IMR-90 (cell line): ENCODE measurements around the gene TBC1D22B. TPM values are rescaled to one million over a fixed set of nuclear protein-coding genes. Genes with fewer than 3 reads are reported as not detected.

Source experiments
- ATAC-seq: fragments of 200-7000 bp; cut with Tn5 transposase; 2 replicates; pipeline ENCODE4 v1.9.1; 2020; ENCODE audit warnings: low read depth, mild to moderate bottlenecking, moderate library complexity
- BruUV-seq: library from RNA; stranded (reverse); fragments of 400-500 nt; replicated peaks from 2 replicates; lab custom pipeline; 2021; lab: Mats Ljungman, UMichigan
- CTCF ChIA-PET: fragments of 300-600 bp; formaldehyde crosslinking; extraction: SDS; loops from one replicate; lab custom pipeline; 2021; ENCODE audit warnings: antibody characterized with exemption; lab: Yijun Ruan, JAX
- POLR2A ChIA-PET: fragments of 300-600 bp; sonication (Branson Sonifier 250); formaldehyde crosslinking; loops from one replicate; lab custom pipeline; 2022; ENCODE audit warnings: antibody characterized with exemption; ENCODE audit not compliant: unreplicated experiment; lab: Charles Lee
- DNase-seq: peaks from one replicate; pipeline ENCODE4 v3.0.0; 2013
- H2AFZ ChIP-seq: replicated peaks from 2 replicates; pipeline ENCODE3; 2013; ENCODE audit warnings: low read length, mild to moderate bottlenecking; ENCODE audit not compliant: poor library complexity
- H2AK5ac ChIP-seq: 2 replicates; pipeline ENCODE4 v1.6.1; 2013; ENCODE audit warnings: low read depth, low read length, inconsistent platforms
- H2AK9ac ChIP-seq: replicated peaks from 2 replicates; pipeline ENCODE3; 2013; ENCODE audit warnings: mild to moderate bottlenecking, low read depth, low read length, moderate library complexity; ENCODE audit not compliant: poor library complexity
- H2BK120ac ChIP-seq: 2 replicates; pipeline ENCODE4 v1.6.1; 2013; ENCODE audit warnings: low read depth, low read length, inconsistent platforms
- H2BK15ac ChIP-seq: 3 replicates; pipeline ENCODE4 v1.6.1; 2013; ENCODE audit warnings: low read depth, low read length, inconsistent platforms
- H2BK20ac ChIP-seq: 2 replicates; pipeline ENCODE4 v1.6.1; 2013; ENCODE audit warnings: low read depth, mild to moderate bottlenecking, inconsistent platforms, low read length, moderate library complexity
- H2BK5ac ChIP-seq: 2 replicates; pipeline ENCODE4 v1.6.1; 2013; ENCODE audit warnings: mild to moderate bottlenecking, low read depth, low read length, inconsistent platforms; ENCODE audit not compliant: poor library complexity, severe bottlenecking
- H3K14ac ChIP-seq: replicated peaks from 2 replicates; pipeline ENCODE4 v1.6.1; 2013; ENCODE audit warnings: low read depth, low read length, inconsistent platforms
- H3K18ac ChIP-seq: 2 replicates; pipeline ENCODE4 v1.6.1; 2013; ENCODE audit warnings: low read depth, low read length, control low read depth
- H3K23ac ChIP-seq: 2 replicates; pipeline ENCODE4 v1.6.1; 2013; ENCODE audit warnings: low read depth, low read length, inconsistent platforms
- H3K27ac ChIP-seq: 2 replicates; pipeline ENCODE4 v1.5.1; 2013; ENCODE audit warnings: mild to moderate bottlenecking, control low read depth, low read length; ENCODE audit not compliant: insufficient read depth
- H3K27me3 ChIP-seq: 2 replicates; pipeline ENCODE4 v1.6.1; 2013; ENCODE audit warnings: low read length; ENCODE audit not compliant: control insufficient read depth, insufficient read depth
- H3K36me3 ChIP-seq: 2 replicates; pipeline ENCODE4 v1.6.1; 2013; ENCODE audit warnings: low read length, mixed read lengths; ENCODE audit not compliant: control insufficient read depth, insufficient read depth
- H3K4ac ChIP-seq: 2 replicates; pipeline ENCODE4 v1.6.1; 2013; ENCODE audit warnings: low read depth, low read length, inconsistent platforms
- H3K4me1 ChIP-seq: 2 replicates; pipeline ENCODE4 v1.6.1; 2013; ENCODE audit warnings: low read length, mixed read lengths; ENCODE audit not compliant: control insufficient read depth, insufficient read depth
- H3K4me2 ChIP-seq: 2 replicates; pipeline ENCODE4 v1.6.1; 2013; ENCODE audit warnings: low read depth, mild to moderate bottlenecking, control low read depth, low read length, moderate library complexity
- H3K4me3 ChIP-seq: 2 replicates; pipeline ENCODE4 v1.5.1; 2013; ENCODE audit warnings: low read depth, mild to moderate bottlenecking, control low read depth, low read length, moderate library complexity; ENCODE audit not compliant: insufficient read depth
- H3K56ac ChIP-seq: 2 replicates; pipeline ENCODE4 v1.6.1; 2013; ENCODE audit warnings: low read length, inconsistent platforms; ENCODE audit not compliant: insufficient read depth; ENCODE audit errors: extremely low read depth
- H3K79me1 ChIP-seq, 2 experiments: 2 replicates each; pipeline ENCODE4 v1.6.1; 2013; ENCODE audit warnings: low read length in 2 of 2, inconsistent platforms in 1 of 2, low read depth in 1 of 2
- H3K9ac ChIP-seq: 2 replicates; pipeline ENCODE4 v1.6.1; 2013; ENCODE audit warnings: low read depth, low read length, control low read depth
- H3K9me1 ChIP-seq: 2 replicates; pipeline ENCODE4 v1.6.1; 2013; ENCODE audit warnings: low read length, inconsistent platforms; ENCODE audit not compliant: insufficient read depth
- H3K9me3 ChIP-seq: 2 replicates; pipeline ENCODE4 v1.6.1; 2013; ENCODE audit warnings: low read length; ENCODE audit not compliant: control insufficient read depth, insufficient read depth
- H4K20me1 ChIP-seq: 2 replicates; pipeline ENCODE4 v1.6.1; 2013; ENCODE audit warnings: low read length, inconsistent platforms; ENCODE audit not compliant: insufficient read depth
- H4K5ac ChIP-seq: 2 replicates; pipeline ENCODE4 v1.6.1; 2013; ENCODE audit warnings: mild to moderate bottlenecking, low read depth, low read length, control low read depth
- H4K8ac ChIP-seq, 2 experiments: 2 replicates each; pipeline ENCODE4 v1.6.1; 2013; ENCODE audit warnings: low read depth in 2 of 2, low read length in 2 of 2, control low read depth in 1 of 2, inconsistent platforms in 1 of 2
- H4K91ac ChIP-seq: 2 replicates; pipeline ENCODE4 v1.6.1; 2013; ENCODE audit warnings: low read depth, low read length, inconsistent platforms; ENCODE audit not compliant: insufficient read depth
- BHLHE40 ChIP-seq: fragments of 150-350 bp; IDR thresholded peaks from 2 replicates; pipeline ENCODE4 v1.6.1; 2016; ENCODE audit warnings: mild to moderate bottlenecking, low read depth, low read length
- CEBPB ChIP-seq: IDR thresholded peaks from 2 replicates; pipeline ENCODE4 v1.6.1; 2012; ENCODE audit warnings: low read depth, low read length, improper control_type of control experiment
- CHD1 ChIP-seq: IDR thresholded peaks from 2 replicates; pipeline ENCODE4 v1.6.1; 2012; ENCODE audit warnings: low read depth, low read length, improper control_type of control experiment
- FOS ChIP-seq: fragments of 150-350 bp; IDR thresholded peaks from 2 replicates; pipeline ENCODE4 v1.6.1; 2016; ENCODE audit warnings: low read depth, low read length
- MAFK ChIP-seq: IDR thresholded peaks from 2 replicates; pipeline ENCODE4 v1.6.1; 2012; ENCODE audit warnings: low read depth, low read length, improper control_type of control experiment
- MAZ ChIP-seq: IDR thresholded peaks from 2 replicates; pipeline ENCODE4 v1.6.1; 2012; ENCODE audit warnings: low read depth, mild to moderate bottlenecking, low read length, improper control_type of control experiment, moderate library complexity, borderline replicate concordance
- MXI1 ChIP-seq: IDR thresholded peaks from 2 replicates; pipeline ENCODE4 v1.6.1; 2012; ENCODE audit warnings: low read depth, mild to moderate bottlenecking, low read length, moderate library complexity, borderline replicate concordance
- NFE2L2 ChIP-seq: fragments of 150-350 bp; IDR thresholded peaks from 2 replicates; pipeline ENCODE4 v1.6.1; 2016; ENCODE audit warnings: low read depth, mild to moderate bottlenecking, low read length
- POLR2A ChIP-seq: IDR thresholded peaks from 2 replicates; pipeline ENCODE4 v1.6.1; 2012; ENCODE audit warnings: mild to moderate bottlenecking, low read depth, low read length
- RAD21 ChIP-seq: IDR thresholded peaks from 2 replicates; pipeline ENCODE4 v1.6.1; 2012; ENCODE audit warnings: low read length, improper control_type of control experiment
- RCOR1 ChIP-seq: IDR thresholded peaks from 2 replicates; pipeline ENCODE4 v1.6.1; 2012; ENCODE audit warnings: mild to moderate bottlenecking, low read length, improper control_type of control experiment; ENCODE audit not compliant: insufficient replicate concordance
- RFX5 ChIP-seq: IDR thresholded peaks from 2 replicates; pipeline ENCODE4 v1.8.0; 2012; ENCODE audit warnings: low read depth, mild to moderate bottlenecking, low read length, moderate library complexity
- SMC3 ChIP-seq: fragments of 150-350 bp; IDR thresholded peaks from 2 replicates; pipeline ENCODE4 v1.6.1; 2016; ENCODE audit warnings: low read depth, mild to moderate bottlenecking, antibody characterized with exemption, low read length, moderate library complexity
- WGBS, 2 experiments: methylation state at CpG; one replicate each; pipeline versions ENCODE4 v1.1.5 to v1.1.7; 2013; ENCODE audit warnings: missing lambda C conversion rate in 2 of 2; ENCODE audit not compliant: insufficient read length in 1 of 2; ENCODE audit errors: extremely low coverage in 2 of 2; 5-methylcytosine and 5-hydroxymethylcytosine counted together
- dilution Hi-C: fragments of 300-500 bp; cut with HindIII; formaldehyde crosslinking; loops from one replicate; pipeline ENCODE4 v1.14.3; 2018; ENCODE audit warnings: low sequenced_read_pairs; ENCODE audit not compliant: unreplicated experiment
- in situ Hi-C: fragments of 300-500 bp; cut with MboI; formaldehyde crosslinking; loops from 3 replicates; pipeline ENCODE4 v1.14.3; 2019; ENCODE audit warnings: low sequenced_read_pairs, inconsistent platforms, mixed read lengths
- intact Hi-C: fragments of 100-400 bp; cut with micrococcal nuclease; formaldehyde crosslinking; loops from 2 replicates; pipeline ENCODE4 v1.10.0; 2022
- polyA plus RNA-seq, 3 experiments: library from polyadenylated mRNA; depleted of rRNA; stranded (reverse); fragments of >200 nt; gene quantifications; 2 replicates each; pipeline ENCODE4 v1.2.3, GENCODE V29; 2012; ENCODE audit warnings: low replicate concordance in 1 of 3
- total RNA-seq: library from RNA; depleted of rRNA; stranded (reverse); fragments of >200 nt; gene quantifications from 2 replicates; pipeline ENCODE4 v1.2.3, GENCODE V29; 2012
- TF ChIP-seq, protein P1 (sequence below): conservative IDR thresholded peaks from 2 replicates; pipeline ENCODE4 v1.5.1; 2012; ENCODE audit warnings: mild to moderate bottlenecking, low read depth, low read length, improper control_type of control experiment
- TF ChIP-seq, protein P2 (sequence below): fragments of 150-350 bp; IDR thresholded peaks from 2 replicates; pipeline ENCODE4 v1.6.1; 2017; ENCODE audit warnings: mild to moderate bottlenecking, antibody characterized with exemption, low read length, low read depth
- TF ChIP-seq, protein P3 (sequence below): fragments of 150-350 bp; IDR thresholded peaks from 2 replicates; pipeline ENCODE4 v1.6.1; 2016; ENCODE audit warnings: low read depth, mild to moderate bottlenecking, low read length, moderate library complexity, borderline replicate concordance

The TBC1D22B gene
- total and polyA plus RNA-seq, 2 of the 4 experiments (the other 2 are of a cell fraction) = 6.6 to 7.5 TPM

DNA sequence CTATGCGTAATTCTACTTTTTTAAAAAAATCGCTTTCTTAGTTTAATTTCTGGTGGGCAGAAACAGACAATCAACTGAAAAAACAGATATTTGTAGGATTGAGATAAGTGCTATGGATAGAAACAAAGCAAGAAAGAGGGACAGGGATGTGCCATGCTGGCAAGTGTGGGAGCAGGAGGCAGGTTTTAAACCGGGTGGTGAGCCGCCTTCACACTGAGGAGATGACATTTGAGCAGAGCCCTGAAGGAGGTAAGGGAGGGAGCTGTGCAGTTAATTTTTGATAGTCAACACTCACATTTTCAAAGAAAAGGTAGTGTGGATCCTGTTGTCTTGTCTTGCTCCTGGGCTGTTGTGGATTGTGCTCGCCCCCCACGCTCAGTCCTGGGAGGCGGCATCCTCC lies 47.2 kb downstream of the TBC1D22B start:
- no peak for DNase-seq
- H3K4me2 ChIP-seq = no peak overlapping the region
- no peak overlapping the region for H4K8ac ChIP-seq

More for the DNA sequence above, 47.2 kb downstream of the TBC1D22B start:
- Histone ChIP-seq H3K23ac (no peak overlapping the region), H2BK20ac (no peak overlapping the region), H2BK15ac (no peak overlapping the region), H3K79me1 (peaks cover 0 to 5% of the 10 kb centered on the region in 2 experiments; a peak in 1 of 4 replicates), H2AFZ (no peak overlapping the region), H2AK9ac (no peak overlapping the region), H3K4me3 (no peak overlapping the region), H3K14ac (no peak overlapping the region), H3K18ac (no peak overlapping the region), H2BK5ac (no peak overlapping the region), H4K20me1 (no peaks in the 10 kb centered on the region), H3K9ac (no peak overlapping the region), H3K9me3 (no peaks in the 10 kb centered on the region), H3K36me3 (peaks cover 26% of the 10 kb centered on the region), H3K4me1 (peaks cover 7% of the 10 kb centered on the region), H3K27me3 (no peaks in the 10 kb centered on the region), H3K56ac (no peak overlapping the region), H2AK5ac (no peak overlapping the region), H4K5ac (no peak overlapping the region), H4K91ac (no peak overlapping the region), H3K4ac (no peak overlapping the region), H2BK120ac (no peak overlapping the region), H3K27ac (no peak overlapping the region), H3K9me1 (peaks cover 5% of the 10 kb centered on the region; the same call in 1 of the 2 replicates)
- 100% methylated on average over 2 of the region's 7 CpGs; no CpG with 5 or more reads in 1 of the 2 experiments for WGBS, 2 experiments
- dilution Hi-C loops (no loop called here), intact Hi-C loops (no loop called here), in situ Hi-C loops (no loop called here)
- POLR2A ChIA-PET = no interaction called here
- BruUV-seq = no TSS peak
- TF ChIP-seq POLR2A (no peak), CEBPB (no peak), MAFK (no peak), MAZ (no peak), SMC3 (no peak), RFX5 (no peak), RAD21 (no peak), CHD1 (no peak), MXI1 (no peak), FOS (no peak), NFE2L2 (no peak), RCOR1 (no peak), BHLHE40 (no peak)
- TF ChIP-seq, protein P1, sequence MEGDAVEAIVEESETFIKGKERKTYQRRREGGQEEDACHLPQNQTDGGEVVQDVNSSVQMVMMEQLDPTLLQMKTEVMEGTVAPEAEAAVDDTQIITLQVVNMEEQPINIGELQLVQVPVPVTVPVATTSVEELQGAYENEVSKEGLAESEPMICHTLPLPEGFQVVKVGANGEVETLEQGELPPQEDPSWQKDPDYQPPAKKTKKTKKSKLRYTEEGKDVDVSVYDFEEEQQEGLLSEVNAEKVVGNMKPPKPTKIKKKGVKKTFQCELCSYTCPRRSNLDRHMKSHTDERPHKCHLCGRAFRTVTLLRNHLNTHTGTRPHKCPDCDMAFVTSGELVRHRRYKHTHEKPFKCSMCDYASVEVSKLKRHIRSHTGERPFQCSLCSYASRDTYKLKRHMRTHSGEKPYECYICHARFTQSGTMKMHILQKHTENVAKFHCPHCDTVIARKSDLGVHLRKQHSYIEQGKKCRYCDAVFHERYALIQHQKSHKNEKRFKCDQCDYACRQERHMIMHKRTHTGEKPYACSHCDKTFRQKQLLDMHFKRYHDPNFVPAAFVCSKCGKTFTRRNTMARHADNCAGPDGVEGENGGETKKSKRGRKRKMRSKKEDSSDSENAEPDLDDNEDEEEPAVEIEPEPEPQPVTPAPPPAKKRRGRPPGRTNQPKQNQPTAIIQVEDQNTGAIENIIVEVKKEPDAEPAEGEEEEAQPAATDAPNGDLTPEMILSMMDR = no peak
- TF ChIP-seq, protein P2, sequence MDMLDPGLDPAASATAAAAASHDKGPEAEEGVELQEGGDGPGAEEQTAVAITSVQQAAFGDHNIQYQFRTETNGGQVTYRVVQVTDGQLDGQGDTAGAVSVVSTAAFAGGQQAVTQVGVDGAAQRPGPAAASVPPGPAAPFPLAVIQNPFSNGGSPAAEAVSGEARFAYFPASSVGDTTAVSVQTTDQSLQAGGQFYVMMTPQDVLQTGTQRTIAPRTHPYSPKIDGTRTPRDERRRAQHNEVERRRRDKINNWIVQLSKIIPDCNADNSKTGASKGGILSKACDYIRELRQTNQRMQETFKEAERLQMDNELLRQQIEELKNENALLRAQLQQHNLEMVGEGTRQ = no peak
- TF ChIP-seq, protein P3, sequence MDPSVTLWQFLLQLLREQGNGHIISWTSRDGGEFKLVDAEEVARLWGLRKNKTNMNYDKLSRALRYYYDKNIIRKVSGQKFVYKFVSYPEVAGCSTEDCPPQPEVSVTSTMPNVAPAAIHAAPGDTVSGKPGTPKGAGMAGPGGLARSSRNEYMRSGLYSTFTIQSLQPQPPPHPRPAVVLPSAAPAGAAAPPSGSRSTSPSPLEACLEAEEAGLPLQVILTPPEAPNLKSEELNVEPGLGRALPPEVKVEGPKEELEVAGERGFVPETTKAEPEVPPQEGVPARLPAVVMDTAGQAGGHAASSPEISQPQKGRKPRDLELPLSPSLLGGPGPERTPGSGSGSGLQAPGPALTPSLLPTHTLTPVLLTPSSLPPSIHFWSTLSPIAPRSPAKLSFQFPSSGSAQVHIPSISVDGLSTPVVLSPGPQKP = no peak
- no peak for ATAC-seq
- CTCF ChIA-PET = interaction anchor here (0.7 kb wide), 2 partner anchors 21 to 181 kb away, joined by 3 to 8 read pairs; no protein-coding TSS in a partner anchor
